HG03432 (cell line): ENCODE data around the gene OMP.
"Not testable (repeated sequence)": the region's sequence is repeated elsewhere in the genome, so short reads cannot be mapped to it uniquely, and the experiment has no call there.

Experiments
- ATAC-seq: cut with Tn5 transposase; IDR thresholded peaks from one replicate; pipeline ENCODE4 v1.9.1; 2021; ENCODE audit warnings: mild to moderate bottlenecking, moderate library complexity; ENCODE audit not compliant: unreplicated experiment

OMP gene

GRCh38 chr11:77102246-77103210, at the start of gene OMP:
TSS of gene OMP (plus strand) at chr11:77102840. CDS start at chr11:77102840, 0 bp downstream.
- ATAC-seq: no peak

- no peak for ATAC-seq
Observed at GRCh38 chr11:77053217-77054015, 49.2 kb upstream of the OMP start.

GRCh38 chr11:77054084-77054483, 48.6 kb upstream of the OMP start:
- no peak for ATAC-seq

- ATAC-seq: no peak
Observed at GRCh38 chr11:77055101-77055561, 47.5 kb upstream of the OMP start.

- ATAC-seq: no peak
Observed at GRCh38 chr11:77055913-77056312, 46.7 kb upstream of the OMP start.

- ATAC-seq: no peak
Observed at GRCh38 chr11:77056814-77057402, 45.7 kb upstream of the OMP start.

- ATAC-seq: no peak
Observed at GRCh38 chr11:77057938-77058474, 44.6 kb upstream of the OMP start.

GRCh38 chr11:77058900-77059299, 43.7 kb upstream of the OMP start:
- ATAC-seq: no peak

GRCh38 chr11:77059806-77060205, 42.8 kb upstream of the OMP start:
- ATAC-seq: no peak

GRCh38 chr11:77060234-77060633, 42.4 kb upstream of the OMP start:
- ATAC-seq: no peak

GRCh38 chr11:77061258-77061657, 41.4 kb upstream of the OMP start:
- not testable (repeated sequence) for ATAC-seq

GRCh38 chr11:77062924-77063323, 39.7 kb upstream of the OMP start:
- no peak for ATAC-seq

- no peak for ATAC-seq
Observed at GRCh38 chr11:77063407-77063806, 39.2 kb upstream of the OMP start.

- ATAC-seq: no peak
Observed at GRCh38 chr11:77063861-77064260, 38.8 kb upstream of the OMP start.

GRCh38 chr11:77064648-77065217, 37.9 kb upstream of the OMP start:
- ATAC-seq: no peak

GRCh38 chr11:77065878-77066228, 36.8 kb upstream of the OMP start:
- ATAC-seq: peak; percentile 7

- peak; percentile 89 for ATAC-seq
Observed at GRCh38 chr11:77066229-77067042, 36.2 kb upstream of the OMP start, which contains the start of gene CAPN5. TSS of gene CAPN5 (plus strand) at chr11:77066971. CDS start at chr11:77084887, 17,916 bp downstream.

GRCh38 chr11:77067861-77068443, 34.7 kb upstream of the OMP start:
- no peak for ATAC-seq
